Muscle of leg (tissue), 16 donors: Measurements from ENCODE around the gene CEBPG. TPM values are rescaled to one million over a fixed set of nuclear protein-coding genes. Genes with fewer than 3 reads are reported as not detected.

ENCODE experiments used
- DNase-seq: peaks from one replicate; pipeline ENCODE4 v3.0.0; 2013
- H3K27ac ChIP-seq: one replicate; pipeline ENCODE4 v1.5.1; 2013; ENCODE audit warnings: mild to moderate bottlenecking, low read length, control low read depth
- H3K27me3 ChIP-seq: one replicate; pipeline ENCODE4 v1.6.1; 2013; ENCODE audit warnings: low read length; ENCODE audit not compliant: control insufficient read depth, insufficient read depth
- H3K36me3 ChIP-seq: one replicate; pipeline ENCODE4 v1.6.1; 2013; ENCODE audit warnings: low read length; ENCODE audit not compliant: control insufficient read depth, insufficient read depth
- H3K4me1 ChIP-seq: one replicate; pipeline ENCODE4 v1.6.1; 2013; ENCODE audit warnings: low read length; ENCODE audit not compliant: control insufficient read depth, insufficient read depth
- H3K4me3 ChIP-seq: one replicate; pipeline ENCODE4 v1.5.1; 2013; ENCODE audit warnings: low read length, control low read depth
- H3K9me3 ChIP-seq: replicated peaks from 2 replicates; pipeline ENCODE4 v1.6.1; 2013; ENCODE audit warnings: low read depth, low read length; ENCODE audit not compliant: control insufficient read depth
- WGBS: methylation state at CpG from one replicate; pipeline ENCODE4 v1.1.5; 2013; ENCODE audit warnings: missing lambda C conversion rate; ENCODE audit not compliant: insufficient coverage; 5-methylcytosine and 5-hydroxymethylcytosine counted together
- long read RNA-seq, 11 donors: transcript quantifications; one replicate each; lab custom pipeline, GENCODE V29; 2026
- polyA plus RNA-seq, 8 donors: library from polyadenylated mRNA; unstranded; fragments of 120-200 nt; gene quantifications; one replicate each; pipeline versions ENCODE4 v1.2.1 to v1.2.3, GENCODE V29; 2013; ENCODE audit warnings: inconsistent platforms in 1 of 8, low replicate concordance in 1 of 8; ENCODE audit not compliant: insufficient read length in 8 of 8, insufficient read depth in 1 of 8
- total RNA-seq: library from RNA; stranded (reverse); fragments of 120-200 nt; gene quantifications from one replicate; pipeline ENCODE4 v1.2.4, GENCODE V29; 2013

Gene CEBPG
- total RNA-seq (15.4 TPM), polyA plus RNA-seq (10 to 100 TPM; 16.7 to 23.3 (median 18.8) TPM)
- long read RNA-seq, donor 1, full-length matches to known transcripts: 9 of 9 reads
- long read RNA-seq, donor 1, partial matches to known transcripts: 0 of 9 reads
- long read RNA-seq, donor 1, other reads (novel, unspliced or antisense): 0 of 9 reads
- long read RNA-seq, donor 2, full-length matches to known transcripts: 1 of 1 reads
- long read RNA-seq, donor 2, partial matches to known transcripts: 0 of 1 reads
- long read RNA-seq, donor 2, other reads (novel, unspliced or antisense): 0 of 1 reads
- long read RNA-seq, donor 3, full-length matches to known transcripts: 12 of 20 reads
- long read RNA-seq, donor 3, partial matches to known transcripts: 8 of 20 reads
- long read RNA-seq, donor 3, other reads (novel, unspliced or antisense): 0 of 20 reads
- long read RNA-seq, donor 4, full-length matches to known transcripts: 8 of 8 reads
- long read RNA-seq, donor 4, partial matches to known transcripts: 0 of 8 reads
- long read RNA-seq, donor 4, other reads (novel, unspliced or antisense): 0 of 8 reads
- long read RNA-seq, donor 5, full-length matches to known transcripts: 26 of 46 reads
- long read RNA-seq, donor 5, partial matches to known transcripts: 20 of 46 reads
- long read RNA-seq, donor 5, other reads (novel, unspliced or antisense): 0 of 46 reads
- long read RNA-seq, donor 6, full-length matches to known transcripts: 17 of 26 reads
- long read RNA-seq, donor 6, partial matches to known transcripts: 9 of 26 reads
- long read RNA-seq, donor 6, other reads (novel, unspliced or antisense): 0 of 26 reads
- long read RNA-seq, donor 7, full-length matches to known transcripts: 9 of 9 reads
- long read RNA-seq, donor 7, partial matches to known transcripts: 0 of 9 reads
- long read RNA-seq, donor 7, other reads (novel, unspliced or antisense): 0 of 9 reads
- long read RNA-seq, donor 8, full-length matches to known transcripts: 7 of 7 reads
- long read RNA-seq, donor 8, partial matches to known transcripts: 0 of 7 reads
- long read RNA-seq, donor 8, other reads (novel, unspliced or antisense): 0 of 7 reads
- long read RNA-seq, donor 9, full-length matches to known transcripts: 8 of 8 reads
- long read RNA-seq, donor 9, partial matches to known transcripts: 0 of 8 reads
- long read RNA-seq, donor 9, other reads (novel, unspliced or antisense): 0 of 8 reads
- long read RNA-seq, donor 10, full-length matches to known transcripts: 22 of 22 reads
- long read RNA-seq, donor 10, partial matches to known transcripts: 0 of 22 reads
- long read RNA-seq, donor 10, other reads (novel, unspliced or antisense): 0 of 22 reads
- long read RNA-seq, donor 11, full-length matches to known transcripts: 9 of 9 reads
- long read RNA-seq, donor 11, partial matches to known transcripts: 0 of 9 reads
- long read RNA-seq, donor 11, other reads (novel, unspliced or antisense): 0 of 9 reads

GRCh38 chr19:33373453-33374235 is at the start of gene CEBPG:
TSS of gene CEBPG (plus strand) at chr19:33373709. CDS start at chr19:33379240, 5,531 bp downstream.
- H3K36me3 ChIP-seq: no peaks in the 10 kb centered on the region
- H3K27ac ChIP-seq: peak within 1 kb of the TSS; percentile 94
- peaks cover 14% of the 10 kb centered on the region for H3K4me1 ChIP-seq
- DNase-seq: peak; percentile 96
- H3K9me3 ChIP-seq: no peaks in the 10 kb centered on the region
- under 1% methylated on average over 117 of the region's 118 CpGs for WGBS
- H3K4me3 ChIP-seq: peak within 1 kb of the TSS; percentile 66
- H3K27me3 ChIP-seq: no peaks in the 10 kb centered on the region

- Histone ChIP-seq H3K4me1 (no peaks in the 10 kb centered on the region), H3K27ac (no peak overlapping the region), H3K9me3 (peaks cover 5% of the 10 kb centered on the region), H3K27me3 (peaks cover 2% of the 10 kb centered on the region), H3K36me3 (no peaks in the 10 kb centered on the region), H3K4me3 (no peak overlapping the region)
- 70% methylated on average over 2 of the region's 3 CpGs for WGBS
- DNase-seq: no peak
These were observed 48.9 kb upstream of the CEBPG start for GRCh38 chr19:33324628-33325027.

GRCh38 chr19:33325920-33326319 is 47.6 kb upstream of the CEBPG start:
- WGBS: 12% methylated on average over 4 of the region's 5 CpGs
- Histone ChIP-seq H3K36me3 (no peaks in the 10 kb centered on the region), H3K4me3 (no peak overlapping the region), H3K9me3 (peaks cover 5% of the 10 kb centered on the region), H3K27ac (no peak overlapping the region), H3K27me3 (peaks cover 2% of the 10 kb centered on the region), H3K4me1 (no peaks in the 10 kb centered on the region)
- peak; percentile 95 for DNase-seq

- no peak overlapping the region for H3K27ac ChIP-seq
- no peaks in the 10 kb centered on the region for H3K4me1 ChIP-seq
- DNase-seq: no peak
- H3K36me3 ChIP-seq: no peaks in the 10 kb centered on the region
- H3K4me3 ChIP-seq: no peak overlapping the region
- 70% methylated on average over 8 of the region's 8 CpGs for WGBS
- peaks cover 4% of the 10 kb centered on the region for H3K27me3 ChIP-seq
- peaks cover 5% of the 10 kb centered on the region for H3K9me3 ChIP-seq
These were observed 44.4 kb upstream of the CEBPG start for GRCh38 chr19:33329060-33329459.

- H3K4me3 ChIP-seq: no peak overlapping the region
- DNase-seq: no peak
- 61% methylated on average over 3 of the region's 4 CpGs for WGBS
- H3K36me3 ChIP-seq: no peaks in the 10 kb centered on the region
- H3K27ac ChIP-seq: no peak overlapping the region
- H3K27me3 ChIP-seq: peaks cover 4% of the 10 kb centered on the region
- peaks cover 5% of the 10 kb centered on the region for H3K9me3 ChIP-seq
- H3K4me1 ChIP-seq: no peaks in the 10 kb centered on the region
These were observed 43.8 kb upstream of the CEBPG start for GRCh38 chr19:33329736-33330135.

GRCh38 chr19:33332248-33332647 is 41.3 kb upstream of the CEBPG start:
- Histone ChIP-seq H3K4me3 (no peak overlapping the region), H3K27me3 (peaks cover 4% of the 10 kb centered on the region), H3K36me3 (no peaks in the 10 kb centered on the region), H3K4me1 (no peaks in the 10 kb centered on the region), H3K9me3 (no peaks in the 10 kb centered on the region), H3K27ac (no peak overlapping the region)
- peak; percentile 60 for DNase-seq
- WGBS: 80% methylated on average over 4 of the region's 5 CpGs

GRCh38 chr19:33333151-33333550 is 40.4 kb upstream of the CEBPG start:
- DNase-seq: no peak
- H3K27ac ChIP-seq: no peak overlapping the region
- H3K4me1 ChIP-seq: no peaks in the 10 kb centered on the region
- WGBS: no CpG with 5 or more reads among the region's 4 CpGs
- no peaks in the 10 kb centered on the region for H3K36me3 ChIP-seq
- peaks cover 4% of the 10 kb centered on the region for H3K27me3 ChIP-seq
- no peaks in the 10 kb centered on the region for H3K9me3 ChIP-seq
- H3K4me3 ChIP-seq: no peak overlapping the region

GRCh38 chr19:33333642-33334041 is 39.9 kb upstream of the CEBPG start:
- no peak overlapping the region for H3K27ac ChIP-seq
- 80% methylated on average over 2 of the region's 3 CpGs for WGBS

GRCh38 chr19:33334271-33334670 is 39.2 kb upstream of the CEBPG start:
- no peak for DNase-seq
- 80% methylated on average over 1 of the region's 3 CpGs for WGBS
- Histone ChIP-seq H3K27ac (no peak overlapping the region), H3K9me3 (no peaks in the 10 kb centered on the region), H3K4me1 (no peaks in the 10 kb centered on the region), H3K36me3 (no peaks in the 10 kb centered on the region), H3K27me3 (peaks cover 2% of the 10 kb centered on the region), H3K4me3 (no peak overlapping the region)

More at GRCh38 chr19:33333642-33334041, 39.9 kb upstream of the CEBPG start:
- Histone ChIP-seq H3K4me3 (no peak overlapping the region), H3K4me1 (no peaks in the 10 kb centered on the region), H3K36me3 (no peaks in the 10 kb centered on the region), H3K9me3 (no peaks in the 10 kb centered on the region), H3K27me3 (peaks cover 4% of the 10 kb centered on the region)
- DNase-seq: no peak
